HepG2 (cell line): ENCODE results near the gene SMARCA4. TPM values are rescaled to one million over a fixed set of nuclear protein-coding genes. Genes with fewer than 3 reads are reported as not detected.
A peak's percentile ranks its signal among the peaks of the same experiment; 100 is the strongest.

Experiments
- ADNP ChIP-seq: sonication (generic); formaldehyde crosslinking; IDR thresholded peaks from 2 replicates; pipeline ENCODE4 v1.4.0; 2020; ENCODE audit warnings: missing genetic modification reagents
- ARNT ChIP-seq: fragments of 450-650 bp; IDR thresholded peaks from 2 replicates; pipeline ENCODE4 v1.6.1; 2017
- CBFB ChIP-seq: sonication (generic); formaldehyde crosslinking; IDR thresholded peaks from 2 replicates; pipeline ENCODE4 v1.4.0; 2020; ENCODE audit warnings: missing genetic modification reagents
- CBX1 ChIP-seq: IDR thresholded peaks from one replicate; pipeline ENCODE4 v1.6.1; 2016; ENCODE audit warnings: antibody characterized with exemption, low read depth
- ELF1 ChIP-seq: sonication (generic); formaldehyde crosslinking; IDR thresholded peaks from 2 replicates; pipeline ENCODE4 v1.4.0; 2020; ENCODE audit warnings: missing genetic modification reagents
- FOSL2 ChIP-seq: sonication (generic); formaldehyde crosslinking; IDR thresholded peaks from 2 replicates; pipeline ENCODE4 v1.4.0; 2020; ENCODE audit warnings: missing genetic modification reagents
- JARID2 ChIP-seq: sonication (generic); formaldehyde crosslinking; IDR thresholded peaks from 2 replicates; pipeline ENCODE4 v1.8.1; 2023; ENCODE audit warnings: missing genetic modification reagents, inconsistent platforms; ENCODE audit not compliant: insufficient replicate concordance
- KAT8 ChIP-seq: IDR thresholded peaks from 2 replicates; pipeline ENCODE4 v1.6.1; 2016; ENCODE audit warnings: missing genetic modification reagents, missing compliant biosample characterization
- MBNL3 ChIP-seq: fragments of 250-450 bp; sonication (Bioruptor Pico); conservative IDR thresholded peaks from 2 replicates; pipeline ENCODE4 v1.8.0; 2022; ENCODE audit warnings: mild to moderate bottlenecking, inconsistent platforms
- NFRKB ChIP-seq: fragments of 450-650 bp; IDR thresholded peaks from 2 replicates; pipeline ENCODE4 v1.6.1; 2017
- RXRA ChIP-seq: sonication (generic); formaldehyde crosslinking; IDR thresholded peaks from 2 replicates; pipeline ENCODE4 v1.5.1; 2020; ENCODE audit warnings: missing genetic modification reagents
- RXRB ChIP-seq: IDR thresholded peaks from 2 replicates; pipeline ENCODE4 v1.6.1; 2016; ENCODE audit warnings: borderline replicate concordance, missing genetic modification reagents, missing compliant biosample characterization
- SAP130 ChIP-seq: IDR thresholded peaks from 2 replicates; pipeline ENCODE4 v1.6.1; 2016; ENCODE audit warnings: low read depth
- SKIL ChIP-seq: sonication (generic); formaldehyde crosslinking; IDR thresholded peaks from 2 replicates; pipeline ENCODE4 v1.8.0; 2022; ENCODE audit warnings: missing genetic modification reagents, mild to moderate bottlenecking, moderate library complexity, borderline replicate concordance
- ZBTB42 ChIP-seq: sonication (generic); formaldehyde crosslinking; IDR thresholded peaks from 2 replicates; pipeline ENCODE4 v1.5.0; 2020; ENCODE audit warnings: mild to moderate bottlenecking, missing genetic modification reagents
- ZMYM2 ChIP-seq: sonication (generic); formaldehyde crosslinking; IDR thresholded peaks from 2 replicates; pipeline ENCODE4 v1.8.0; 2022; ENCODE audit warnings: mild to moderate bottlenecking, missing genetic modification reagents
- ZNF24 ChIP-seq: fragments of 450-650 bp; IDR thresholded peaks from 2 replicates; pipeline ENCODE4 v1.6.1; 2017; ENCODE audit warnings: antibody characterized with exemption, mild to moderate bottlenecking
- ZNF253 ChIP-seq: sonication (generic); formaldehyde crosslinking; IDR thresholded peaks from 2 replicates; pipeline ENCODE4 v1.8.0; 2022; ENCODE audit warnings: mild to moderate bottlenecking, missing genetic modification reagents, borderline replicate concordance
- ZNF282 ChIP-seq: fragments of 450-650 bp; IDR thresholded peaks from 2 replicates; pipeline ENCODE4 v1.6.1; 2018; ENCODE audit not compliant: partially characterized antibody
- ZNF550 ChIP-seq: sonication (generic); formaldehyde crosslinking; IDR thresholded peaks from 2 replicates; pipeline ENCODE4 v1.4.0; 2020; ENCODE audit warnings: mild to moderate bottlenecking, missing genetic modification reagents, borderline replicate concordance
- ZNF552 ChIP-seq: sonication (generic); formaldehyde crosslinking; IDR thresholded peaks from 2 replicates; pipeline ENCODE4 v1.9.0; 2022; ENCODE audit warnings: missing genetic modification reagents, mild to moderate bottlenecking, borderline replicate concordance
- ZNF609 ChIP-seq: sonication (generic); formaldehyde crosslinking; IDR thresholded peaks from 2 replicates; pipeline ENCODE4 v1.4.0; 2020; ENCODE audit warnings: mild to moderate bottlenecking, missing genetic modification reagents, borderline replicate concordance
- ZNF644 ChIP-seq: IDR thresholded peaks from 2 replicates; pipeline ENCODE4 v1.6.1; 2016; ENCODE audit warnings: low read depth
- ZNF773 ChIP-seq: sonication (generic); formaldehyde crosslinking; IDR thresholded peaks from 2 replicates; pipeline ENCODE4 v1.4.0; 2020; ENCODE audit warnings: missing genetic modification reagents, borderline replicate concordance
- ZZZ3 ChIP-seq: sonication (generic); formaldehyde crosslinking; IDR thresholded peaks from 2 replicates; pipeline ENCODE4 v1.4.0; 2020; ENCODE audit warnings: missing genetic modification reagents, mild to moderate bottlenecking, borderline replicate concordance
- polyA plus RNA-seq, 8 experiments: library from polyadenylated mRNA; depleted of rRNA in 3 of 8; stranded (reverse) in 7 of 8; unstranded in 1 of 8; fragments of >200 nt; fragmentation: Illumina TruSeq in 4 of 8; extraction: Trizol in 4 of 8; gene quantifications; 2 replicates each; pipeline versions ENCODE4 v1.2.1 to v1.2.3, GENCODE V29; 2011 to 2016; ENCODE audit warnings: low read depth in 4 of 8, missing spikeins in 1 of 8, mixed read lengths in 1 of 8; ENCODE audit not compliant: insufficient read depth in 1 of 8
- total RNA-seq, 5 experiments: library from RNA; depleted of rRNA; stranded (reverse); fragments of >200 nt; fragmentation: Illumina TruSeq; extraction: Trizol; gene quantifications; 2 replicates each; pipeline ENCODE4 v1.2.3, GENCODE V29; 2016; ENCODE audit warnings: low read depth in 1 of 5

SMARCA4 gene
- total and polyA plus RNA-seq, 2 of the 13 experiments (the other 11 are each of a cell fraction or from before 2014, with no cell fraction given) = 25.4 to 45.9 TPM

GRCh38 chr19:11078893-11079292 lies 118.1 kb downstream of the SMARCA4 start (continued):
- TF ChIP-seq SKIL = 0 out of 2 replicates have a peak, but pooled peaks have one; percentile 10
- 0 out of 2 replicates have a peak, but pooled peaks have one; percentile 31 for TF ChIP-seq KAT8
- TF ChIP-seq ZMYM2 = peak; percentile 17; the same call in 1 of the 2 replicates
- no peak for TF ChIP-seq ZNF552
- no peak for TF ChIP-seq FOSL2
- TF ChIP-seq ZNF282 = no peak
- TF ChIP-seq ARNT = no peak
- TF ChIP-seq ZZZ3 (CRISPR knock-in tag) = no peak
- TF ChIP-seq JARID2 (CRISPR knock-in tag) = no peak
- peak; percentile 58; the same call in 1 of the 2 replicates for TF ChIP-seq CBFB (CRISPR knock-in tag)
- no peak for TF ChIP-seq ZNF609 (CRISPR knock-in tag)
- TF ChIP-seq SAP130 (CRISPR knock-in tag) = peak; percentile 37; the same call in 1 of the 2 replicates
- TF ChIP-seq ELF1 (CRISPR knock-in tag) = peak; percentile 36; the same call in 1 of the 2 replicates
- peak; percentile 51; the same call in 1 of the 2 replicates for TF ChIP-seq RXRA (CRISPR knock-in tag)
- no peak for TF ChIP-seq ADNP (CRISPR knock-in tag)
- TF ChIP-seq ZNF24 = no peak
- TF ChIP-seq NFRKB = no peak
- peak; percentile 78 for TF ChIP-seq ZNF644
- no peak for TF ChIP-seq ZNF550 (CRISPR knock-in tag)
- peak; percentile 54 for TF ChIP-seq RXRB (CRISPR knock-in tag)
- no peak for TF ChIP-seq ZNF773 (CRISPR knock-in tag)
- TF ChIP-seq CBX1 = no peak
- no peak for TF ChIP-seq ZNF253
- no peak for TF ChIP-seq MBNL3 (CRISPR knock-in tag)
- no peak for TF ChIP-seq ZBTB42
